Endodermal cell (in vitro differentiated cells): ENCODE measurements around the gene FRY. TPM values are rescaled to one million over a fixed set of nuclear protein-coding genes. Genes with fewer than 3 reads are reported as not detected.

Experiments used
- DNase-seq: peaks from one replicate; pipeline ENCODE4 v3.0.0-alpha.2; 2017
- H3K27ac ChIP-seq: 2 replicates; pipeline ENCODE4 v1.5.1; 2013; ENCODE audit warnings: mild to moderate bottlenecking, low read depth, low read length, moderate library complexity
- H3K27me3 ChIP-seq: 2 replicates; pipeline ENCODE4 v1.6.1; 2013; ENCODE audit warnings: mild to moderate bottlenecking, low read length, moderate library complexity; ENCODE audit not compliant: insufficient read depth, control insufficient read depth, poor library complexity, severe bottlenecking
- H3K36me3 ChIP-seq: 2 replicates; pipeline ENCODE4 v1.7.0; 2013; ENCODE audit warnings: mild to moderate bottlenecking, low read length, moderate library complexity; ENCODE audit not compliant: control insufficient read depth, insufficient read depth
- H3K4me1 ChIP-seq: one replicate; pipeline ENCODE4 v1.7.0; 2013; ENCODE audit warnings: low read length; ENCODE audit not compliant: control insufficient read depth, insufficient read depth
- H3K4me3 ChIP-seq: 2 replicates; pipeline ENCODE4 v1.5.1; 2013; ENCODE audit warnings: mild to moderate bottlenecking, low read length, moderate library complexity
- H3K9ac ChIP-seq: 2 replicates; pipeline ENCODE4 v1.6.1; 2013; ENCODE audit warnings: mild to moderate bottlenecking, low read length, moderate library complexity; ENCODE audit not compliant: poor library complexity, severe bottlenecking; ENCODE audit errors: extremely low read depth
- H3K9me3 ChIP-seq: 2 replicates; pipeline ENCODE4 v1.6.1; 2013; ENCODE audit warnings: mild to moderate bottlenecking, low read length, moderate library complexity; ENCODE audit not compliant: control insufficient read depth
- H3K27ac Mint-ChIP-seq: 2 replicates; pipeline ENCODE4 v1.8.0; 2020; ENCODE audit warnings: mixed read lengths
- H3K27me3 Mint-ChIP-seq: 2 replicates; pipeline ENCODE4 v1.8.0; 2021; ENCODE audit warnings: mild to moderate bottlenecking, mixed read lengths; ENCODE audit not compliant: insufficient read depth
- H3K36me3 Mint-ChIP-seq: 2 replicates; pipeline ENCODE4 v1.8.0; 2020; ENCODE audit warnings: low read depth, mixed read lengths
- H3K4me1 Mint-ChIP-seq: 2 replicates; pipeline ENCODE4 v1.8.0; 2020; ENCODE audit warnings: mixed read lengths
- H3K4me3 Mint-ChIP-seq: 2 replicates; pipeline ENCODE4 v1.8.0; 2020; ENCODE audit warnings: mild to moderate bottlenecking, moderate library complexity, mixed read lengths
- H3K9me3 Mint-ChIP-seq: 2 replicates; pipeline ENCODE4 v1.8.0; 2020; ENCODE audit warnings: mild to moderate bottlenecking, mixed read lengths
- WGBS, 2 experiments: methylation state at CpG; one replicate each; pipeline versions ENCODE4 v1.1.5 to v1.1.7; 2013; ENCODE audit warnings: missing lambda C conversion rate in 2 of 2, mixed read lengths in 1 of 2; ENCODE audit not compliant: insufficient coverage in 1 of 2, insufficient read length in 1 of 2; 5-methylcytosine and 5-hydroxymethylcytosine counted together
- total RNA-seq, 2 donors: library from RNA; stranded (reverse); fragmentation: NEBNext Ultra II Directional in 1 of 2; extraction: Animal tissue kit (Norgen Biotek cat#: 25700) in 1 of 2; gene quantifications; 2 replicates in 1 of 2; 3 replicates in 1 of 2; pipeline ENCODE4 v1.2.1, GENCODE V29; 2021
- TF ChIP-seq, protein P1 (sequence below): fragments of 200-600 bp; sonication (generic); conservative IDR thresholded peaks from 2 replicates; pipeline ENCODE4 v1.5.0; 2021; ENCODE audit warnings: antibody characterized with exemption, mild to moderate bottlenecking

Gene FRY
- total RNA-seq, 2 donors from 2014 or later, result 20.1 to 30.8 TPM

DNA sequence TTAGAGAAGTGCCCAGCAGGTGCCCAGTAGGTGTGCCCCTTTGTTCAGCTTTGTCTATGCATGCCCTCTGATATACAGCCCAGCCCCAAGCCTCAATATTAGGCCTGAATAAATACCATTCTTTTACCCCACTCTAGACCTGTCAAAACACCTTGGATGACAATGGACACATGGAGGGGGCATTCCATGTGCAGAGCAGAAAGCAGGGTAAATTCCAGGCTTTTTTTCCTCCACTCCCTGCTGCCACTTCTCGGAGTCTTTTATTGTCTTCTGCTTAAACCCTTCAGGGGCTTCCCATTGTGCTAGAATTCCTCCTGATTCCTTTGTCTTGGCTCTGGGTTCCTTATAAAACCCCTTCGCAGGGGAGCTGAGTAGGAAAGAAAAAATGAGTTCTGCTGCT is 5.8 kb upstream of the FRY start:
- Mint-ChIP-seq H3K27me3 (no peaks in the 10 kb centered on the region), H3K4me3 (no peak overlapping the region), H3K4me1 (peaks cover 26% of the 10 kb centered on the region), H3K36me3 (no peaks in the 10 kb centered on the region), H3K27ac (no peak overlapping the region), H3K9me3 (no peaks in the 10 kb centered on the region)
- DNase-seq, result peak; percentile 69
- peak overlapping the region; percentile 8 for H3K4me3 ChIP-seq
- TF ChIP-seq, protein P1, sequence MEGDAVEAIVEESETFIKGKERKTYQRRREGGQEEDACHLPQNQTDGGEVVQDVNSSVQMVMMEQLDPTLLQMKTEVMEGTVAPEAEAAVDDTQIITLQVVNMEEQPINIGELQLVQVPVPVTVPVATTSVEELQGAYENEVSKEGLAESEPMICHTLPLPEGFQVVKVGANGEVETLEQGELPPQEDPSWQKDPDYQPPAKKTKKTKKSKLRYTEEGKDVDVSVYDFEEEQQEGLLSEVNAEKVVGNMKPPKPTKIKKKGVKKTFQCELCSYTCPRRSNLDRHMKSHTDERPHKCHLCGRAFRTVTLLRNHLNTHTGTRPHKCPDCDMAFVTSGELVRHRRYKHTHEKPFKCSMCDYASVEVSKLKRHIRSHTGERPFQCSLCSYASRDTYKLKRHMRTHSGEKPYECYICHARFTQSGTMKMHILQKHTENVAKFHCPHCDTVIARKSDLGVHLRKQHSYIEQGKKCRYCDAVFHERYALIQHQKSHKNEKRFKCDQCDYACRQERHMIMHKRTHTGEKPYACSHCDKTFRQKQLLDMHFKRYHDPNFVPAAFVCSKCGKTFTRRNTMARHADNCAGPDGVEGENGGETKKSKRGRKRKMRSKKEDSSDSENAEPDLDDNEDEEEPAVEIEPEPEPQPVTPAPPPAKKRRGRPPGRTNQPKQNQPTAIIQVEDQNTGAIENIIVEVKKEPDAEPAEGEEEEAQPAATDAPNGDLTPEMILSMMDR, result no peak
- peak overlapping the region; percentile 13 for H3K9ac ChIP-seq
- no peaks in the 10 kb centered on the region for H3K27me3 ChIP-seq
- peaks cover 11% of the 10 kb centered on the region for H3K4me1 ChIP-seq
- H3K36me3 ChIP-seq, result no peaks in the 10 kb centered on the region
- H3K9me3 ChIP-seq, result no peaks in the 10 kb centered on the region
- 13 to 21% methylated on average over 1 to 2 of the region's 2 CpGs for WGBS, 2 experiments
- H3K27ac ChIP-seq, result peak overlapping the region; percentile 47

DNA sequence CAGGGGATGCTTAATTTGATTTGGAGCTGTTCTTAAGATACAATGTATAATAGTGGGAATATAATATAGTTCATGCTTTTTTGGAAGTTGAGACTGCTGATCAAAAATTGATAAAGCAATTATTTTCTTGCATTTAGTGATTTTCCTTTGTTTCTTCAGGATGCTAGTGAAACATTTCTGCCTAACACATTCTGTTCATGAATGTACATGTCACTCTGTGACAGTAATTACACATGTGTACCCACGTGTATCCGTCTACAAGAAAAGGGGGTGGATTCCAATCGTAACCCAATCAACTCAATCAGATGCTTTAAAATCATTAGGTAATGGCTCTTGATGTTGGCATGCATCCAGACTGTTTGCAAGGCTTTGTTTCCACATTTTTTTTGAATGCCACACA is 5.0 kb upstream of the FRY start:
- Mint-ChIP-seq H3K27me3 (peaks cover under 1% of the 10 kb centered on the region), H3K27ac (no peak overlapping the region), H3K4me3 (no peak overlapping the region), H3K4me1 (peaks cover 30% of the 10 kb centered on the region), H3K36me3 (no peaks in the 10 kb centered on the region), H3K9me3 (no peaks in the 10 kb centered on the region)
- H3K9me3 ChIP-seq, result no peaks in the 10 kb centered on the region
- peaks cover 11% of the 10 kb centered on the region for H3K4me1 ChIP-seq
- H3K27ac ChIP-seq, result no peak overlapping the region
- 78 to 93% methylated on average over 3 of the region's 3 CpGs for WGBS, 2 experiments
- H3K36me3 ChIP-seq, result no peaks in the 10 kb centered on the region
- DNase-seq, result no peak
- no peak overlapping the region for H3K9ac ChIP-seq
- H3K27me3 ChIP-seq, result no peaks in the 10 kb centered on the region
- TF ChIP-seq, protein P1, result no peak
- H3K4me3 ChIP-seq, result no peak overlapping the region

DNA sequence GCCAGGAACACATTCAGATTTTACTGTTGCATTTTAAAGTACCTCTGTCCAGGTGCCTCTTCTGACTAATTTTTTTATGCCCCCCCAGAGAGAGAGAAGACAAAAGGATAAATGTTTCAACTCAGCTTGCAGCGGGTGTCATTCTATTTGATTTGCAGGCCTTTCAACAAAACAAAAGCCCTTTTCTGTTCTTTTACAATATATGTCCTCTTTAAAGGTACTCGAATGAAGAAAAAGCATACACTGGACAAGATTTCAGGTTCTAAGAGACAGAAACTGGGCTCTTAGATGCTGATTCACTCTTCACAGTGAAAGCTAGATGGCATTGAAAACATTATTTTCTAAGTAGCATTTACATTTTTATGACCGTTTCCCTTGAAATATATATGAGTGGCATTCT is 2.9 kb upstream of the FRY start:
- Histone ChIP-seq H3K9me3 (no peaks in the 10 kb centered on the region), H3K4me1 (peaks cover 11% of the 10 kb centered on the region), H3K36me3 (no peaks in the 10 kb centered on the region), H3K4me3 (no peak overlapping the region), H3K9ac (no peak overlapping the region), H3K27me3 (peaks cover 5% of the 10 kb centered on the region), H3K27ac (no peak overlapping the region)
- Mint-ChIP-seq H3K4me1 (peaks cover 30% of the 10 kb centered on the region), H3K27ac (no peak overlapping the region), H3K9me3 (no peaks in the 10 kb centered on the region), H3K36me3 (no peaks in the 10 kb centered on the region), H3K4me3 (no peak overlapping the region), H3K27me3 (peaks cover 2% of the 10 kb centered on the region)
- 40 to 74% methylated on average over 1 to 2 of the region's 3 CpGs for WGBS, 2 experiments
- TF ChIP-seq, protein P1, result no peak
- no peak for DNase-seq
